ENCODE measurements around the gene OR2M3.
"Not testable (repeated sequence)": the region's sequence is repeated elsewhere in the genome, so short reads cannot be mapped to it uniquely, and the experiment has no call there.

Gene OR2M3

GRCh38 chr1:248196965-248197364, at the start of gene OR2M3:
OR2M3 (plus strand) TSS chr1:248197265; CDS start chr1:248203068, 5,803 bp downstream.
- no peak for DNase-seq (ENCODE audit: low spot score)

- no peak for DNase-seq (ENCODE audit: low spot score)
Observed at GRCh38 chr1:248152056-248152827, 44.8 kb upstream of the OR2M3 start.

GRCh38 chr1:248155927-248156326, 41.1 kb upstream of the OR2M3 start:
- DNase-seq (ENCODE audit: low spot score), result peak; percentile 3

GRCh38 chr1:248158758-248159157, 38.3 kb upstream of the OR2M3 start:
- DNase-seq (ENCODE audit: low spot score), result no peak

GRCh38 chr1:248164031-248164430, 33.0 kb upstream of the OR2M3 start:
- DNase-seq (ENCODE audit: low spot score), result no peak

- DNase-seq (ENCODE audit: low spot score), result no peak
Observed at GRCh38 chr1:248165186-248165585, 31.9 kb upstream of the OR2M3 start.

GRCh38 chr1:248174521-248174920, 22.5 kb upstream of the OR2M3 start, which contains the start of gene OR2M2:
OR2M2 (plus strand) TSS chr1:248174821; CDS start chr1:248179986, 5,165 bp downstream.
- DNase-seq (ENCODE audit: low spot score), result no peak

GRCh38 chr1:248183996-248184395, 13.1 kb upstream of the OR2M3 start:
- no peak for DNase-seq (ENCODE audit: low spot score)

- DNase-seq (ENCODE audit: low spot score), result no peak
Observed at GRCh38 chr1:248187363-248187762, 9.7 kb upstream of the OR2M3 start.

GRCh38 chr1:248189026-248189425, 8.0 kb upstream of the OR2M3 start:
- DNase-seq (ENCODE audit: low spot score), result no peak

GRCh38 chr1:248194117-248194516, 2.9 kb upstream of the OR2M3 start:
- no peak for DNase-seq (ENCODE audit: low spot score)

GRCh38 chr1:248215880-248216279, 18.8 kb downstream of the OR2M3 start:
- DNase-seq (ENCODE audit: low spot score), result no peak

GRCh38 chr1:248225537-248225936, 28.5 kb downstream of the OR2M3 start:
- no peak for DNase-seq (ENCODE audit: low spot score)

- no peak for DNase-seq (ENCODE audit: low spot score)
Observed at GRCh38 chr1:248229360-248229908, 32.4 kb downstream of the OR2M3 start.

- no peak for DNase-seq (ENCODE audit: low spot score)
Observed at GRCh38 chr1:248231117-248231516, 34.1 kb downstream of the OR2M3 start, which contains the start of gene OR2M4. OR2M4 (plus strand) TSS chr1:248231417; CDS start chr1:248238929, 7,512 bp downstream.

- DNase-seq (ENCODE audit: low spot score), result no peak
Observed at GRCh38 chr1:248239478-248239877, 42.4 kb downstream of the OR2M3 start.

GRCh38 chr1:248243204-248243603, 46.1 kb downstream of the OR2M3 start:
- DNase-seq (ENCODE audit: low spot score), result peak; percentile 58

GRCh38 chr1:248259309-248259708, 62.2 kb downstream of the OR2M3 start:
- not testable (repeated sequence) for DNase-seq (ENCODE audit: low spot score)

Data from NAMALWA (cell line).